Panc1 (cell line): ENCODE data around the gene CHRD. TPM values are rescaled to one million over a fixed set of nuclear protein-coding genes. Genes with fewer than 3 reads are reported as not detected.

Experiments used
- ATAC-seq: fragments of 200-7000 bp; cut with Tn5 transposase; 2 replicates; pipeline ENCODE4 v1.9.1; 2020; ENCODE audit warnings: mild to moderate bottlenecking, moderate library complexity
- BruUV-seq: library from RNA; stranded (reverse); fragments of 400-500 nt; replicated peaks from 2 replicates; lab custom pipeline; 2021; lab: Mats Ljungman, UMichigan
- CTCF ChIA-PET: fragments of 300-600 bp; sonication (Branson Sonifier 250); formaldehyde crosslinking; loops from one replicate; lab custom pipeline; 2022; ENCODE audit warnings: antibody characterized with exemption; lab: Charles Lee
- POLR2A ChIA-PET: fragments of 300-600 bp; sonication (Branson Sonifier 250); formaldehyde crosslinking; loops from one replicate; lab custom pipeline; 2022; ENCODE audit warnings: antibody characterized with exemption; lab: Charles Lee
- DNase-seq: peaks from one replicate; pipeline ENCODE4 v3.0.0-alpha.2; 2010; ENCODE audit warnings: low read depth, low spot score
- H3K27ac ChIP-seq: 2 replicates; pipeline ENCODE4 v1.5.1; 2011; ENCODE audit warnings: mild to moderate bottlenecking, low read length, inconsistent platforms
- H3K27me3 ChIP-seq: fragments of 200-500 bp; sonication (Bioruptor generic); 2 replicates; pipeline ENCODE4 v1.6.0; 2014; ENCODE audit warnings: low read length, inconsistent platforms; ENCODE audit not compliant: control insufficient read depth, insufficient read depth
- H3K36me3 ChIP-seq: fragments of 200-500 bp; sonication (Bioruptor generic); 2 replicates; pipeline ENCODE4 v1.5.1; 2014; ENCODE audit warnings: inconsistent platforms, mild to moderate bottlenecking, low read length, moderate library complexity; ENCODE audit not compliant: control insufficient read depth, insufficient read depth
- H3K4me1 ChIP-seq: 2 replicates; pipeline ENCODE4 v1.5.1; 2011; ENCODE audit warnings: inconsistent platforms, mild to moderate bottlenecking, low read length, moderate library complexity; ENCODE audit not compliant: control insufficient read depth, insufficient read depth
- H3K4me3 ChIP-seq, 2 experiments: 2 replicates each; pipeline ENCODE4 v1.5.1; 2011 to 2012; ENCODE audit warnings: low read depth in 2 of 2, low read length in 2 of 2, mild to moderate bottlenecking in 2 of 2, inconsistent platforms in 1 of 2, moderate library complexity in 1 of 2
- H3K9me3 ChIP-seq: fragments of 200-500 bp; sonication (Bioruptor generic); 2 replicates; pipeline ENCODE4 v1.5.1; 2014; ENCODE audit warnings: low read depth, mild to moderate bottlenecking, inconsistent platforms, low read length, moderate library complexity; ENCODE audit not compliant: control insufficient read depth, insufficient read depth
- CTCF ChIP-seq: fragments of 450-650 bp; IDR thresholded peaks from 2 replicates; pipeline ENCODE4 v1.5.1; 2017; ENCODE audit warnings: mild to moderate bottlenecking
- POLR2AphosphoS5 ChIP-seq: IDR thresholded peaks from 2 replicates; pipeline ENCODE4 v1.6.1; 2012; ENCODE audit warnings: mild to moderate bottlenecking, low read depth, low read length, moderate library complexity
- REST ChIP-seq, 2 experiments: IDR thresholded peaks; 2 replicates each; pipeline ENCODE4 v1.6.1; 2011 to 2012; ENCODE audit warnings: low read depth in 2 of 2, control low read depth in 1 of 2, low read length in 1 of 2, mild to moderate bottlenecking in 1 of 2, moderate library complexity in 1 of 2; ENCODE audit not compliant: insufficient read depth in 1 of 2
- SIN3A ChIP-seq: IDR thresholded peaks from 2 replicates; pipeline ENCODE4 v1.6.1; 2012; ENCODE audit warnings: low read depth, mild to moderate bottlenecking, low read length, moderate library complexity, borderline replicate concordance; ENCODE audit not compliant: insufficient read depth
- TCF7L2 ChIP-seq: IDR thresholded peaks from 2 replicates; pipeline ENCODE4 v1.6.1; 2011; ENCODE audit warnings: mild to moderate bottlenecking, low read depth, low read length, inconsistent platforms
- in situ Hi-C: cut with HindIII; loops from 2 replicates; pipeline ENCODE4 v1.10.0; 2016; ENCODE audit warnings: low sequenced_read_pairs, low pct_unique_long_range_greater_than_20kb
- intact Hi-C: fragments of 100-400 bp; cut with micrococcal nuclease; formaldehyde crosslinking; loops from one replicate; pipeline ENCODE4 v1.10.0; 2022; ENCODE audit not compliant: unreplicated experiment
- total RNA-seq: library from RNA; stranded (reverse); gene quantifications from one replicate; pipeline ENCODE4 v1.2.1, GENCODE V29; 2021; ENCODE audit not compliant: unreplicated experiment

Gene CHRD
- total RNA-seq, 1 experiment from 2014 or later: 1.4 TPM

DNA sequence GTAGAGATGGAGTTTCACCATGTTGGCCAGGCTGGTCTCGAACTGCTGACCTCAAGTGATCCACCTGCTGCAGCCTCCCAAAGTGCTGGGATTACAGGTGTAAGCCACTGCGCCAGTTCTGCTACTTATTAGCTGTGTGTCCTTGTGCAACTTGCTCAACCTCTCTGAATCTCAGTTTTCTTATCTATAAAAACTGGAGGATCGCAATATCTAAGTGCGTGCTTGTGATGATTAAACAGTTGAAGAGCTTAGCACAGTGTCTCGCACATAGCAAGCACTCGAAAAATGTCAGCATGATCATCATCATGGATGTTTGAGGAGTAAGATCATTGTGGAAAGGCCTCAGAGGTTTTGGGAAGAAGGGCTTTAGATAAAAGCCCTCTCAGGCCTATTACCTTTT is 29.2 kb upstream of the CHRD start:
- Histone ChIP-seq H3K36me3 (no peaks in the 10 kb centered on the region; the same call in 1 of the 2 replicates), H3K27me3 (no peaks in the 10 kb centered on the region), H3K4me1 (peaks cover 2% of the 10 kb centered on the region; the same call in 1 of the 2 replicates), H3K27ac (no peak overlapping the region), H3K9me3 (no peaks in the 10 kb centered on the region), H3K4me3 (no peak overlapping the region)
- intact Hi-C loops (no loop called here), in situ Hi-C loops (no loop called here)
- ChIA-PET POLR2A (no interaction called here), CTCF (no interaction called here)
- no peak for DNase-seq
- TF ChIP-seq CTCF (no peak), POLR2AphosphoS5 (no peak), SIN3A (no peak), TCF7L2 (no peak), REST (IDR thresholded peaks at IDR 0.05; ENCODE audit: insufficient read depth in 1 of 2, low read depth in 2 of 2, low read length in 1 of 2) (no peak)
- BruUV-seq: no TSS peak
- no peak for ATAC-seq

- no peaks in the 10 kb centered on the region for H3K27me3 ChIP-seq
- intact Hi-C loops: no loop called here
- in situ Hi-C loops: no loop called here
- H3K4me3 ChIP-seq: no peak overlapping the region
- no peak for TF ChIP-seq POLR2AphosphoS5
- no peak for TF ChIP-seq REST (IDR thresholded peaks at IDR 0.05; ENCODE audit: insufficient read depth in 1 of 2, low read depth in 2 of 2, low read length in 1 of 2)
- TF ChIP-seq CTCF: no peak
- no peak for TF ChIP-seq TCF7L2
- no peak for TF ChIP-seq SIN3A
- ChIA-PET POLR2A (no interaction called here), CTCF (interaction anchor here (1.4 kb wide), 1 partner anchor 10 kb away, joined by 3 read pairs; the partner anchor contains the start of genes CLCN2 and POLR2H)
- DNase-seq (no peak), ATAC-seq (no peak)
- H3K36me3 ChIP-seq: no peaks in the 10 kb centered on the region; the same call in 1 of the 2 replicates
- no TSS peak for BruUV-seq
- H3K9me3 ChIP-seq: no peaks in the 10 kb centered on the region
- no peaks in the 10 kb centered on the region for H3K4me1 ChIP-seq
- no peak overlapping the region for H3K27ac ChIP-seq
These were observed 28.2 kb upstream of the CHRD start for GRCh38 chr3:184351511-184352148.
